GDM1 (cell line): Measurements from ENCODE around the gene ADAMTS2.

Source experiments
- DNase-seq: peaks from one replicate; lab custom pipeline; 2025; lab: John Stamatoyannopoulos, UW

ADAMTS2 gene

GRCh38 chr5:179343719-179344430 lies 1.4 kb downstream of the ADAMTS2 start:
- DNase-seq = no peak

- no peak for DNase-seq
Observed at GRCh38 chr5:179343021-179343718, 2.1 kb downstream of the ADAMTS2 start.

GRCh38 chr5:179342577-179342976 lies 2.7 kb downstream of the ADAMTS2 start:
- DNase-seq = no peak

GRCh38 chr5:179340465-179340864 lies 4.8 kb downstream of the ADAMTS2 start:
- no peak for DNase-seq

GRCh38 chr5:179339996-179340395 lies 5.3 kb downstream of the ADAMTS2 start:
- no peak for DNase-seq

GRCh38 chr5:179339081-179339480 lies 6.2 kb downstream of the ADAMTS2 start:
- no peak for DNase-seq

- no peak for DNase-seq
Observed at GRCh38 chr5:179337796-179338676, 7.2 kb downstream of the ADAMTS2 start.

GRCh38 chr5:179336871-179337795 lies 8.1 kb downstream of the ADAMTS2 start:
- DNase-seq = no peak

- no peak for DNase-seq
Observed at GRCh38 chr5:179336126-179336870, 9.0 kb downstream of the ADAMTS2 start.

GRCh38 chr5:179333796-179334761 lies 11.2 kb downstream of the ADAMTS2 start:
- no peak for DNase-seq

- DNase-seq = no peak
Observed at GRCh38 chr5:179332741-179333290, 12.4 kb downstream of the ADAMTS2 start.

GRCh38 chr5:179331591-179332375 lies 13.5 kb downstream of the ADAMTS2 start:
- DNase-seq = no peak

- no peak for DNase-seq
Observed at GRCh38 chr5:179330186-179330900, 14.9 kb downstream of the ADAMTS2 start.

- no peak for DNase-seq
Observed at GRCh38 chr5:179328291-179328690, 17.0 kb downstream of the ADAMTS2 start.

GRCh38 chr5:179327021-179327735 lies 18.1 kb downstream of the ADAMTS2 start:
- no peak for DNase-seq

GRCh38 chr5:179326122-179326927 lies 18.9 kb downstream of the ADAMTS2 start:
- DNase-seq = no peak
